Measurements from ENCODE around the gene C2orf74. TPM values are rescaled to one million over a fixed set of nuclear protein-coding genes. Genes with fewer than 3 reads are reported as not detected.
"Not testable (repeated sequence)": the region's sequence is repeated elsewhere in the genome, so short reads cannot be mapped to it uniquely, and the experiment has no call there.

C2orf74 gene
- 34.5 and 36.4 TPM in 2 replicates for total RNA-seq (2014; rRNA removed; shearing (Covaris generic))

- no peak for DNase-seq (ENCODE audit: low read depth)
Measured at GRCh38 chr2:61161888-61162287, at the start of gene C2orf74. TSS of gene C2orf74 (plus strand) at chr2:61162188. CDS start at chr2:61162515, 327 bp downstream.

DNA sequence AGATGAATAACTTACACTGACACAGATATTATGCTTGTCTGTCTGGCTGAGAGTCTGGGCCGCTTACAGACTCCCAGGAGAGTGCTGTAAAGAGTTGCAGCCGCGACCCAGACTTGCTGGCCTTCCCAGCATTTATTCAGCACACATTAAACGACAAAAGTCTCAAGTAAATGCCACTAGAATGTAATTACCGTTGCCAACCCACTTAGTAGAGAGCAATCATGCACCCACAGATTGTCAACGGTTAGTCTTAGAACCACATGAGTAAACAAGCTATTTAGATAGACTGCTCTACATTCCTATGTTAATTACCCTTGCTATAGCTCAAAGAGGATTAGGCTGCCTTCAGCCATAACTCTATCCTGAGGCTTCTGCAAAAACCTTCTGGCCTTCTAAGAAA is 47.8 kb upstream of the C2orf74 start:
- DNase-seq (ENCODE audit: low read depth): no peak

- DNase-seq (ENCODE audit: low read depth): no peak
Measured at GRCh38 chr2:61116302-61116701, 45.7 kb upstream of the C2orf74 start.

DNA sequence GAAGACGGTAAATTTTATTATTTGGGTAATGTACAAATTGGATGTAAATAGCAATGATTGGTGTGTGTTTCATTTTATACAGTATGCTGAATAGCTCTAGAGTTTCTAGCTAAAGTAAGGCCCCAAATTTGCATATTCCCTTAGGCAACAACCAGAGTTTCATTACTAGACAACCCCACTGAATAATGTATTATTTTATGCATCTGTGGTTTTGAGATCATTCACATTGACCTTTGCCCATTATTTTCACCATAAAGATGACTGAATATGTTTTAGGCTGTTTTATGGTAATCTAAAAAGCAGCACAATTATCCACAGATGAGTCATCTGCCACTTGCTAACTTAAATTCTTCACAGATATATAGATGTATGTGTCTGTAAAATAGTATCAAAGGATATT is 44.5 kb upstream of the C2orf74 start:
- DNase-seq (ENCODE audit: low read depth): peak; percentile 43

DNA sequence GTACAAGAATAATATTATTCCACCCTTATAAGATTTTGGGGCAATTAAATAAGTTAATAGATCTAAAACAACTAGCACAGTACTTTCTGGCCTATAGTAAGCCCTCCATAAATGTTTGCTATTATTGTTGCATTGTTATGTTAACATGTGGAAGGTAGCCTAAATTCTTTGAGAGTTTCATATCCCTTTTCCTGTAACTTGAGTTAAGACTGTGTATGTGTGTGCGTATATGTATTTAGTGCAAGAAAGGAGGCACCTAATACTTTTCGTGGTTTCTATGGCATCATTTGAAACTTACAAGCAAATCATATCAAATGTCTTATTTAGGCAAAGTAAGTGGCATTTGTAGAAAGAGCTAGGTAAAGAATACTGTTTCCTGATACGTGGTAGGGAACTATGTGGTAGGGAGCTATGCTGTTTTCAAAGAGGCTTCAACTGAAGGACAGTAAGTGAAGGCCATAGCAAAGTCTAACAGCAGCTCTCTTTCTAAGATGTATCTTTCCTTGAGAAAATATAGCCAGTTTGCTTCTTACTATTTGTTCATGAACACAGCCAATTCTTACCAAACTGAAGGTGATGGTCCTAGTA is 36.8 kb upstream of the C2orf74 start:
- DNase-seq (ENCODE audit: low read depth): no peak

DNA sequence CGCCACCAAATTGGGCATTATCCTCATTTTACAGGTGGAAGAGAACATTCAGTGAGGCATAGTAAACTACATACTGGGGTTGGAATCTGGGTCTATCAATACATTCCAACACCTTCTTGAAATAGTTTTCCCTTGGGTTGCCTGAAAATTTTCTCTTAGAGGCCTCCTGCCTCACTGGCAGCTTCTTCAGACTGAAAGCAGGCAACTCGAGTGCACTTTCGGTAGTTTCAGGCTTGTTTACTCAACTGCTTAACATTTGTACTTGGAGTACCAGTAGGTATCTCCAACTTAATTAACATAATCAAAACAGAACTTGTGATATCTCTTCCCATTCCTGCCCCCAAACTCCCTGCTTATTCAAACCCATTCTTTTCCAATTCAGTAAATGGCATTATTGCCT is 36.2 kb upstream of the C2orf74 start:
- no peak for DNase-seq (ENCODE audit: low read depth)

- not testable (repeated sequence) for DNase-seq (ENCODE audit: low read depth)
Measured at GRCh38 chr2:61128122-61128521, 33.9 kb upstream of the C2orf74 start.

GRCh38 chr2:61134141-61134540 is 27.8 kb upstream of the C2orf74 start:
- DNase-seq (ENCODE audit: low read depth): peak; percentile 18

DNA sequence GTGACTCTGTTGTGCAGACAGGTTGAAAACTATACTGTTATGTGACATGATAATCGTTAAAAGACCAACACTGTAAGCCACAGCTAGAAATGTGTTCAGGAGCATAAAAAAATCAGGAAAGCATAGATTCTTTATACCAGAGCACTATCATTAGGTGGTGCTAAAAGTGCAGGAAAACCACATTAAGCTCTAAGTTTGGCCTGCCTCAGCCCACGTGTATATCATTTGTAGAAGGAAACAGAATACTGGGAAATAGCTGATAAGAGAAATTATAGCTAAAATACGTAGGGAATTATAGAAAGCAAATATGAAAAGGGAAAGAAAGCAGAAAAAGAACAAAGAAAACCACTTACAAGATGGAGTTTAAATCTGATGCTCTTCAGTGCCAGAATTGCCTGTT is 26.5 kb upstream of the C2orf74 start:
- DNase-seq (ENCODE audit: low read depth): peak; percentile 54

DNA sequence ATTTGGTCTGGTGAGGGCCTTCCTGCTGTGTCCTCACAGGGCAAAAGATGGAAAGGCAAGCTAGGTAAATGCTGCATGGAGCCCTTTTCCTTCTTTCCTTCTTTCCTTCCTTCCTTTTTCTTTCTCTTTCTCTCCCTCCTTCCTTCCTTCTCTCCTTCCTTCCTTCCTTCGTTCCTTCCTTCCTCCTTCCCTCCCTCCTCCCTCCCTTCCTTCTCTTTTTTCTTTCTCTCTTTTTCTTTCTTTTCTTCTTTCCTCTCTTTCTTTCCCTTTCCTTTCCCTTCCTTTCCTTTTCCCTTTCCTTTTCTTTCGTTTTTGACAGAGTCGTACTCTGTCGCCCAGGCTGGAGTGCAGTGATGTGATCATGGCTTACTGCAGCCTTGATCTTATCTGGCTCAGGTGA is 23.1 kb upstream of the C2orf74 start:
- DNase-seq (ENCODE audit: low read depth): no peak

DNA sequence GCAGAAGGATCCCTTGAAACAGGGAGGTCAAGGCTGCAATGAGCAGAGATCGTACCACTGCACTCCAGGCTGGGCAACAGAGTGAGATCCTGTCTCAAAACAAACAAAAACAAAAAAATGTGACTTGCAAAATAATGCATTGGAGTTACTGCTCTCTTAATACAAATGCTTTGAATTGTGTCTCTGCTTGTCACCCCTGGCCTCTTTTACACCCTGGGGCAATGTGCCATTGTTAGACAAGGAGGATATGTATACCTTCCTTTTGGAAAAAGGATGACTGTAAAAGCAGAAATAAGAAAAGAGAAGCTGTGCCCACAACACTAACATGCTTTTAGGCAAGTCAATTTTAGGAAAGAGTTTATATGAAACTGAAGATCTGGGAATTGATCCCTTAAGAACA is 20.8 kb upstream of the C2orf74 start:
- DNase-seq (ENCODE audit: low read depth): no peak

GRCh38 chr2:61144697-61145268 is 17.2 kb upstream of the C2orf74 start:
- peak; percentile 96 for DNase-seq (ENCODE audit: low read depth)

- DNase-seq (ENCODE audit: low read depth): no peak
Measured at GRCh38 chr2:61145990-61146389, 16.0 kb upstream of the C2orf74 start.

DNA sequence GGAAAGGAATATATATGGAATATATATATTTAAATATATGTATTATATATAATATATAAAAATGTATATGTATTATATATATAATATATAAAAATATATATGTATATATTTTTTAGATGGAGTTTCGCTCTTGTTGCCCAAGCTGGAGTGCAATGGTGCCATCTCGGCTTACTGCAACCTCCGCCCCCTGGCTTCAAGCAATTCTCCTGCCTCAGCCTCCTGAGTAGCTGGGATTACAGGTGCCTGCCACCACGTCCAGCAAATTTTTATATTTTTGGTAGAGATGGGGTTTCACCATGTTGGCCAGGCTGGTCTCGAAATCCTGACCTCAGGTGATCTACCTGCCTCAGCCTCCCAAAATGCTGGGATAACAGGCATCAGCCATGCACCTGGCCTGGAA is 13.9 kb upstream of the C2orf74 start:
- not testable (repeated sequence) for DNase-seq (ENCODE audit: low read depth)

GRCh38 chr2:61149074-61149473 is 12.9 kb upstream of the C2orf74 start:
- DNase-seq (ENCODE audit: low read depth): no peak

DNA sequence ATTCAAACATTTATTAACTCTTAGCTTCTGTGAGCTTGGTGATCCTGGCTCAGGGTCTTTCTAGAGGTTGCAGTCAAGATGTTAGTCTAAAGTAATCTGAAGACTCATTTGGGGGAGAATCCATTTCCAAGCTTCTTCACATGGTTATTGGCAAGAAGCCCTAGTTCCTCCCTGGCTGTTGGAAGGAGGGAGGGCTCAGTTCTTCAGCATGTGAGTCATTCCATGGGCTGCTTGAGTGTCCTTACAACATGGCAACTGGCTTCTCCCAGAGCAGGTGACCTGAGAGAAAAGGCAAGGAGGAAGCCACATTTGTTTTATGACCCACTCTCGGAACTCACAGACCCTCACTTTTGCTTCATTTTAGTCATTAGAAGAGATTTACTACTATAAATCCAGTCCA is 10.6 kb upstream of the C2orf74 start:
- peak; percentile 58 for DNase-seq (ENCODE audit: low read depth)

DNA sequence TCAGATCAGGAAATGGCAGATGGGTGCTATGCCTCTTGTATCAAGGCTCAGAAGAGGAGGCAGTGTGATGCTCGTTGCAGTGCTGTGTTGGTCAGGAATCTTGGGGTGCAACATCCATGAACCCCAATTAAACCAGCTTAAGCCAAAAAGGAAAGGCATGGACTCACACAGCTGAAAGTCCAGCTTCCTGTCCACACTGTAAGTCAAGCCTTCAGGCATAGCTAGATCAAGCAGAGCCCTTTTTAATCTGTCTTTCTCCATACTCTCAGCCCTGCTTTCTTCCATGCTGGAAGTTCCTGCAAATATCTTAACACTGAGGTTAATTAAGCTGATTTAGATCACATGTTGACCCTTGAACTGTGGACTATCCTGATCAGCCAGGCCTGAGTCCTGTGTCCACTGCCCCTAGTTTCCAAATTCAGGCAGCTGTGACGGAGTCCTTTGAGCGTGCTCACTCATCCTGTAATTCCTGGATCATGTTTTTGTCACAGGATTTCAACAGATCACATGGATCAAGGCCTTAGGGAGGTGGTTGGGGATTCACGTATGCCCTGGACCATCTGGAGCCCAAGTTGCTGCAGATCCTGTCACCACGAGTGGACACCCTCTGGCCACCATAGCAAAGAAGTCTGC is 4.5 kb upstream of the C2orf74 start:
- no peak for DNase-seq (ENCODE audit: low read depth)

GRCh38 chr2:61158356-61158955 is 3.5 kb upstream of the C2orf74 start:
- no peak for DNase-seq (ENCODE audit: low read depth)

- DNase-seq (ENCODE audit: low read depth): no peak
Measured at GRCh38 chr2:61162721-61163120, 733 bp downstream of the C2orf74 start.

DNA sequence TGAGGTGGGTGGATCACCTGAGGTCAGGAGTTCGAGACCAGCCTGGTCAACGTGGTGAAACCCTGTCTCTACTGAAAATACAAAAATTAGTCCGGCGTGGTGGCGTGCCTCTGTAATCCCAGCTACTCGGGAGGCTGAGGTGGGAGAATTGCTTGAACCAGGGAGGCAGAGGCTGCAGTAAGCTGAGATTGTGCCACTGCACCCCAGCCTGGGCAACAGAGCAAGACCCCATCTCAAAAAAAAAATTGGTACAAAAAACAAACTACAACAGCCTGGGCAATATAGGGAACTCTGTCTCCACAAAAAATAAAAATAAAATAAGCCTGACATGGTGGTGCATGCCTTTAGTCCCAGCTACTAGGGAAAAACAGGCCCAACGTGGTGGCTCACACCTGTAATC is 3.1 kb downstream of the C2orf74 start:
- not testable (repeated sequence) for DNase-seq (ENCODE audit: low read depth)

GRCh38 chr2:61165946-61166345 is 4.0 kb downstream of the C2orf74 start:
- DNase-seq (ENCODE audit: low read depth): no peak

DNA sequence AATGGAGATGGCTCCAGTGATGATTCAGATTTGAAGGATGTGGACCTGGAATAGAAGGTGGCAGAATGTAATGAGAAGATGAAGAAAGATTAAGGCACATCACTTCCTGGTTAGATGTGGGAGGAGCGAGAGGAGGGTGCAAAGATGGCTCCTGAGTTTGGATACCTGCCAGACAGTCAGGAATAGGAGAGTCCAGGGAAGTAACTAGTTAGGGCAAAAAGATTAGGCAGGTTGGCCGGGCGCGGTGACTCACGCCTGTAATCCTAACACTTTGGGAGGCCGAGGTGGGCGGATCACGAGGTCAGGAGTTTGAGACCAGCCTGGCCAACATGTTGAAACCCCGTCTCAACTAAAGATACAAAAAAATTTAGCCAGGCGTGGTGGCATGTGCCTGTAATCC is 5.6 kb downstream of the C2orf74 start:
- DNase-seq (ENCODE audit: low read depth): no peak

- no peak for DNase-seq (ENCODE audit: low read depth)
Measured at GRCh38 chr2:61172671-61173070, 10.7 kb downstream of the C2orf74 start.

Measured in RPMI7951 (cell line).